BJ (cell line): ENCODE results near the gene KDM3B. TPM values are rescaled to one million over a fixed set of nuclear protein-coding genes. Genes with fewer than 3 reads are reported as not detected.

ENCODE experiments used
- CTCF ChIA-PET: fragments of 350-600 bp; formaldehyde crosslinking; extraction: SDS; loops from one replicate; lab custom pipeline; 2021; ENCODE audit warnings: antibody characterized with exemption, inconsistent platforms; lab: Yijun Ruan, JAX
- POLR2A ChIA-PET: fragments of 300-600 bp; sonication (Branson Sonifier 250); formaldehyde crosslinking; extraction: SDS; loops from one replicate; lab custom pipeline; 2021; ENCODE audit warnings: antibody characterized with exemption; lab: Charles Lee
- DNase-seq: peaks from one replicate; pipeline ENCODE4 v3.0.0-alpha.2; 2011; ENCODE audit warnings: low read depth
- H3K27me3 ChIP-seq: 2 replicates; pipeline ENCODE4 v1.6.0; 2011; ENCODE audit warnings: low read length; ENCODE audit not compliant: control insufficient read depth, insufficient read depth
- H3K36me3 ChIP-seq: 2 replicates; pipeline ENCODE4 v1.5.1; 2011; ENCODE audit warnings: low read length; ENCODE audit not compliant: control insufficient read depth, insufficient read depth
- H3K4me3 ChIP-seq: 2 replicates; pipeline ENCODE4 v1.5.1; 2011; ENCODE audit warnings: low read depth, mild to moderate bottlenecking, control low read depth, low read length
- CTCF ChIP-seq: IDR thresholded peaks from 2 replicates; pipeline ENCODE4 v1.5.1; 2011; ENCODE audit warnings: low read depth, mild to moderate bottlenecking, control low read depth, inconsistent platforms, low read length, moderate library complexity; ENCODE audit not compliant: insufficient read depth
- polyA plus RNA-seq: library from polyadenylated mRNA; depleted of rRNA; stranded (reverse); fragments of >200 nt; gene quantifications from 2 replicates; pipeline ENCODE4 v1.2.3, GENCODE V29; 2011

KDM3B gene
- polyA plus RNA-seq, 1 experiment, result 20.4 TPM

GRCh38 chr5:138463419-138464007 lies 111.0 kb downstream of the KDM3B start:
- ChIA-PET POLR2A (interaction anchor here (0.5 kb wide), 1 partner anchor 1176 kb away, joined by 3 read pairs; no protein-coding TSS in a partner anchor), CTCF (interaction anchor here (1.0 to 11.1 kb wide), 9 partner anchors 8 to 84 kb away, joined by 5 to 101 read pairs (median 11); partner anchors contain the start of gene ETF1)
- peak overlapping the region; percentile 84 for H3K4me3 ChIP-seq
- peak; percentile 27 for TF ChIP-seq CTCF
- DNase-seq, result no peak
- H3K36me3 ChIP-seq, result peaks cover 8% of the 10 kb centered on the region
- H3K27me3 ChIP-seq, result no peaks in the 10 kb centered on the region

- DNase-seq, result peak; percentile 71
- POLR2A ChIA-PET, result interaction anchor here (0.5 kb wide), 1 partner anchor 1177 kb away, joined by 3 read pairs; no protein-coding TSS in a partner anchor
- Histone ChIP-seq H3K27me3 (no peaks in the 10 kb centered on the region), H3K36me3 (peaks cover 8% of the 10 kb centered on the region), H3K4me3 (peak overlapping the region; percentile 84)
- CTCF ChIA-PET, result interaction anchor here (1.0 to 11.1 kb wide), 13 partner anchors 9 to 84 kb away, joined by 3 to 101 read pairs (median 11); partner anchors contain the start of gene ETF1
- peak; percentile 79 for TF ChIP-seq CTCF
Observed at GRCh38 chr5:138464008-138464387, 111.5 kb downstream of the KDM3B start.

- Histone ChIP-seq H3K27me3 (no peaks in the 10 kb centered on the region), H3K36me3 (peaks cover 8% of the 10 kb centered on the region), H3K4me3 (peak overlapping the region; percentile 84)
- POLR2A ChIA-PET, result interaction anchor here (0.5 to 2.2 kb wide), 2 partner anchors 78 to 1177 kb away, joined by 3 to 6 read pairs; partner anchors contain the start of gene ETF1
- CTCF ChIA-PET, result interaction anchor here (0.9 to 11.1 kb wide), 16 partner anchors 10 to 815 kb away, joined by 3 to 101 read pairs (median 8); partner anchors contain the start of gene ETF1
- peak; percentile 89 for DNase-seq
- no peak for TF ChIP-seq CTCF
Observed at GRCh38 chr5:138464388-138465260, 112.1 kb downstream of the KDM3B start.

- DNase-seq, result peak; percentile 51
- ChIA-PET POLR2A (interaction anchor here (0.6 to 2.2 kb wide), 3 partner anchors 10 to 77 kb away, joined by 3 to 6 read pairs (median 4); partner anchors contain the start of gene ETF1), CTCF (interaction anchor here (0.9 to 11.1 kb wide), 15 partner anchors 11 to 814 kb away, joined by 3 to 101 read pairs (median 8); no protein-coding TSS in a partner anchor)
- Histone ChIP-seq H3K4me3 (peak within 1 kb of the TSS; percentile 84), H3K36me3 (peaks cover 8% of the 10 kb centered on the region), H3K27me3 (no peaks in the 10 kb centered on the region)
- TF ChIP-seq CTCF, result no peak
Observed at GRCh38 chr5:138465261-138466124, 113.0 kb downstream of the KDM3B start, which contains the start of gene EGR1. EGR1 (plus strand) TSS chr5:138465479; CDS start chr5:138465762, 283 bp downstream.
